ENCODE results near the gene TTBK2.

The TTBK2 gene

GRCh38 chr15:42728560-42728959, 192.0 kb downstream of the TTBK2 start:
- Histone ChIP-seq H3K4me3 (ENCODE audit: insufficient read depth in 1 of 2, low read depth in 1 of 2, low read length in 2 of 2) (no peak overlapping the region), H3K4me1 (ENCODE audit: control insufficient read depth, insufficient read depth, low read depth, low read length) (no peaks in the 10 kb centered on the region), H4K8ac (ENCODE audit: low read length) (no peak overlapping the region), H3K27me3 (ENCODE audit: control insufficient read depth in 1 of 2, insufficient read depth in 1 of 2, low read length in 2 of 2) (no peaks in the 10 kb centered on the region), H3K4ac (ENCODE audit: low read depth in 1 of 2, low read length in 2 of 2) (no peak overlapping the region), H3K4me2 (ENCODE audit: low read length, poor library complexity, severe bottlenecking) (no peak overlapping the region), H3K9ac (ENCODE audit: low read length) (no peak overlapping the region), H2BK12ac (ENCODE audit: low read length in 2 of 2) (no peak overlapping the region), H2BK15ac (ENCODE audit: low read depth, poor library complexity, severe bottlenecking) (no peak overlapping the region), H3K9me3 (ENCODE audit: control insufficient read depth, low read length) (no peaks in the 10 kb centered on the region), H3K14ac (ENCODE audit: low read length in 2 of 2) (no peak overlapping the region), H2BK120ac (ENCODE audit: low read depth, low read length) (no peak overlapping the region), H3K79me1 (replicated peaks; ENCODE audit: low read length, poor library complexity, severe bottlenecking) (peaks cover 47% of the 10 kb centered on the region), H2AFZ (ENCODE audit: low read depth, low read length) (no peak overlapping the region), H3K23ac (ENCODE audit: low read length in 2 of 2) (no peak overlapping the region), H2BK5ac (ENCODE audit: low read depth, low read length, poor library complexity, severe bottlenecking) (no peak overlapping the region), H4K91ac (ENCODE audit: low read length) (no peak overlapping the region), H3K27ac (ENCODE audit: low read length, poor library complexity, severe bottlenecking) (no peak overlapping the region), H3K18ac (ENCODE audit: low read depth in 1 of 2, low read length in 2 of 2) (no peak overlapping the region), H3K36me3 (ENCODE audit: control insufficient read depth in 1 of 2, insufficient read depth in 2 of 2, low read depth in 1 of 2, low read length in 2 of 2) (peaks cover 88 to 95% of the 10 kb centered on the region in 2 experiments), H2AK5ac (ENCODE audit: low read length, severe bottlenecking) (no peak overlapping the region)
- 95% methylated on average over 3 of the region's 5 CpGs for WGBS
- DNase-seq: no peak

- Histone ChIP-seq H3K23ac (ENCODE audit: low read length in 2 of 2) (no peak overlapping the region), H4K8ac (ENCODE audit: low read length) (no peak overlapping the region), H3K27ac (ENCODE audit: low read length, poor library complexity, severe bottlenecking) (no peak overlapping the region), H3K79me1 (replicated peaks; ENCODE audit: low read length, poor library complexity, severe bottlenecking) (peaks cover 48% of the 10 kb centered on the region), H2AFZ (ENCODE audit: low read depth, low read length) (no peak overlapping the region), H3K4ac (ENCODE audit: low read depth in 1 of 2, low read length in 2 of 2) (no peak overlapping the region), H2BK15ac (ENCODE audit: low read depth, poor library complexity, severe bottlenecking) (no peak overlapping the region), H3K18ac (ENCODE audit: low read depth in 1 of 2, low read length in 2 of 2) (no peak overlapping the region), H3K9ac (ENCODE audit: low read length) (no peak overlapping the region), H3K36me3 (ENCODE audit: control insufficient read depth in 1 of 2, insufficient read depth in 2 of 2, low read depth in 1 of 2, low read length in 2 of 2) (peaks cover 85 to 97% of the 10 kb centered on the region in 2 experiments), H4K91ac (ENCODE audit: low read length) (no peak overlapping the region), H2AK5ac (ENCODE audit: low read length, severe bottlenecking) (no peak overlapping the region), H3K27me3 (ENCODE audit: control insufficient read depth in 1 of 2, insufficient read depth in 1 of 2, low read length in 2 of 2) (no peaks in the 10 kb centered on the region), H3K4me3 (ENCODE audit: insufficient read depth in 1 of 2, low read depth in 1 of 2, low read length in 2 of 2) (no peak overlapping the region), H3K4me2 (ENCODE audit: low read length, poor library complexity, severe bottlenecking) (no peak overlapping the region), H2BK12ac (ENCODE audit: low read length in 2 of 2) (no peak overlapping the region), H2BK120ac (ENCODE audit: low read depth, low read length) (no peak overlapping the region), H2BK5ac (ENCODE audit: low read depth, low read length, poor library complexity, severe bottlenecking) (no peak overlapping the region), H3K9me3 (ENCODE audit: control insufficient read depth, low read length) (no peaks in the 10 kb centered on the region), H3K4me1 (ENCODE audit: control insufficient read depth, insufficient read depth, low read depth, low read length) (no peaks in the 10 kb centered on the region), H3K14ac (ENCODE audit: low read length in 2 of 2) (no peak overlapping the region)
- DNase-seq: no peak
- WGBS: 93% methylated on average over 13 of the region's 13 CpGs
These were observed 192.7 kb downstream of the TTBK2 start for GRCh38 chr15:42727750-42728381.

- no peak overlapping the region for H2BK12ac ChIP-seq (ENCODE audit: low read length in 2 of 2)
- H3K4me2 ChIP-seq (ENCODE audit: low read length, poor library complexity, severe bottlenecking): no peak overlapping the region
- H3K23ac ChIP-seq (ENCODE audit: low read length in 2 of 2): no peak overlapping the region
- H3K4me1 ChIP-seq (ENCODE audit: control insufficient read depth, insufficient read depth, low read depth, low read length): no peaks in the 10 kb centered on the region
- WGBS: 92% methylated on average over 11 of the region's 11 CpGs
- H3K79me1 ChIP-seq (replicated peaks; ENCODE audit: low read length, poor library complexity, severe bottlenecking): peaks cover 43% of the 10 kb centered on the region
- H2AK5ac ChIP-seq (ENCODE audit: low read length, severe bottlenecking): no peak overlapping the region
- no peak overlapping the region for H3K4ac ChIP-seq (ENCODE audit: low read depth in 1 of 2, low read length in 2 of 2)
- H3K27ac ChIP-seq (ENCODE audit: low read length, poor library complexity, severe bottlenecking): no peak overlapping the region
- no peak overlapping the region for H2BK15ac ChIP-seq (ENCODE audit: low read depth, poor library complexity, severe bottlenecking)
- H3K4me3 ChIP-seq (ENCODE audit: insufficient read depth in 1 of 2, low read depth in 1 of 2, low read length in 2 of 2): no peak overlapping the region
- H3K18ac ChIP-seq (ENCODE audit: low read depth in 1 of 2, low read length in 2 of 2): no peak overlapping the region
- no peak overlapping the region for H2BK120ac ChIP-seq (ENCODE audit: low read depth, low read length)
- no peak overlapping the region for H3K9ac ChIP-seq (ENCODE audit: low read length)
- no peak overlapping the region for H2AFZ ChIP-seq (ENCODE audit: low read depth, low read length)
- no peaks in the 10 kb centered on the region for H3K27me3 ChIP-seq (ENCODE audit: control insufficient read depth in 1 of 2, insufficient read depth in 1 of 2, low read length in 2 of 2)
- H2BK5ac ChIP-seq (ENCODE audit: low read depth, low read length, poor library complexity, severe bottlenecking): no peak overlapping the region
- no peak for DNase-seq
- H3K36me3 ChIP-seq (ENCODE audit: control insufficient read depth in 1 of 2, insufficient read depth in 2 of 2, low read depth in 1 of 2, low read length in 2 of 2): peaks cover 76 to 86% of the 10 kb centered on the region in 2 experiments
- H4K91ac ChIP-seq (ENCODE audit: low read length): peak overlapping the region; percentile 31
- H3K14ac ChIP-seq (ENCODE audit: low read length in 2 of 2): no peak overlapping the region
- no peak overlapping the region for H4K8ac ChIP-seq (ENCODE audit: low read length)
- no peaks in the 10 kb centered on the region for H3K9me3 ChIP-seq (ENCODE audit: control insufficient read depth, low read length)
These were observed 194.5 kb downstream of the TTBK2 start for GRCh38 chr15:42726114-42726513.

GRCh38 chr15:42725331-42725903, 195.2 kb downstream of the TTBK2 start:
- Histone ChIP-seq H3K23ac (ENCODE audit: low read length in 2 of 2) (no peak overlapping the region), H2BK120ac (ENCODE audit: low read depth, low read length) (no peak overlapping the region), H3K36me3 (ENCODE audit: control insufficient read depth in 1 of 2, insufficient read depth in 2 of 2, low read depth in 1 of 2, low read length in 2 of 2) (peaks cover 72 to 86% of the 10 kb centered on the region in 2 experiments), H3K4me3 (ENCODE audit: insufficient read depth in 1 of 2, low read depth in 1 of 2, low read length in 2 of 2) (no peak overlapping the region), H4K91ac (ENCODE audit: low read length) (no peak overlapping the region), H3K27me3 (ENCODE audit: control insufficient read depth in 1 of 2, insufficient read depth in 1 of 2, low read length in 2 of 2) (no peaks in the 10 kb centered on the region), H2BK15ac (ENCODE audit: low read depth, poor library complexity, severe bottlenecking) (no peak overlapping the region), H3K18ac (ENCODE audit: low read depth in 1 of 2, low read length in 2 of 2) (no peak overlapping the region), H3K4me1 (ENCODE audit: control insufficient read depth, insufficient read depth, low read depth, low read length) (no peaks in the 10 kb centered on the region), H4K8ac (ENCODE audit: low read length) (no peak overlapping the region), H2BK12ac (ENCODE audit: low read length in 2 of 2) (no peak overlapping the region), H2BK5ac (ENCODE audit: low read depth, low read length, poor library complexity, severe bottlenecking) (no peak overlapping the region), H3K9me3 (ENCODE audit: control insufficient read depth, low read length) (no peaks in the 10 kb centered on the region), H3K4me2 (ENCODE audit: low read length, poor library complexity, severe bottlenecking) (no peak overlapping the region), H3K79me1 (replicated peaks; ENCODE audit: low read length, poor library complexity, severe bottlenecking) (peaks cover 37% of the 10 kb centered on the region), H3K4ac (ENCODE audit: low read depth in 1 of 2, low read length in 2 of 2) (no peak overlapping the region), H2AK5ac (ENCODE audit: low read length, severe bottlenecking) (no peak overlapping the region), H3K14ac (ENCODE audit: low read length in 2 of 2) (no peak overlapping the region), H2AFZ (ENCODE audit: low read depth, low read length) (no peak overlapping the region), H3K27ac (ENCODE audit: low read length, poor library complexity, severe bottlenecking) (no peak overlapping the region), H3K9ac (ENCODE audit: low read length) (no peak overlapping the region)
- whole genome bisulfite sequencing: 90% methylated on average over 12 of the region's 12 CpGs
- no peak for DNase-seq

Measured in mesenchymal stem cell (in vitro differentiated cells and primary cell).